A673 (cell line): ENCODE data around the gene ZNF768. TPM values are rescaled to one million over a fixed set of nuclear protein-coding genes. Genes with fewer than 3 reads are reported as not detected.
"Not testable (repeated sequence)": the region's sequence is repeated elsewhere in the genome, so short reads cannot be mapped to it uniquely, and the experiment has no call there.

Source experiments
- BruUV-seq: library from RNA; stranded (reverse); fragments of 400-500 nt; replicated peaks from 2 replicates; lab custom pipeline; 2021; lab: Mats Ljungman, UMichigan
- CTCF ChIA-PET: fragments of 300-600 bp; sonication (Branson Sonifier 250); formaldehyde crosslinking; loops from one replicate; lab custom pipeline; 2022; ENCODE audit warnings: antibody characterized with exemption; lab: Charles Lee
- POLR2A ChIA-PET: fragments of 300-600 bp; sonication (Branson Sonifier 250); formaldehyde crosslinking; loops from one replicate; lab custom pipeline; 2022; ENCODE audit warnings: antibody characterized with exemption; ENCODE audit not compliant: low non-redundant PET; lab: Charles Lee
- DNase-seq: peaks from one replicate; pipeline ENCODE4 v3.0.0-alpha.2; 2015; ENCODE audit warnings: low spot score
- H3K27ac ChIP-seq: fragments of 200-600 bp; sonication (generic); 2 replicates; pipeline ENCODE4 v1.5.1; 2016; ENCODE audit warnings: mixed run types, low read depth, mild to moderate bottlenecking, mixed read lengths, antibody characterized with exemption, low read length; ENCODE audit not compliant: poor library complexity, severe bottlenecking
- H3K27me3 ChIP-seq: fragments of 200-600 bp; sonication (generic); replicated peaks from 2 replicates; pipeline ENCODE4 v1.6.1; 2017; ENCODE audit warnings: mixed run types, low read depth, mild to moderate bottlenecking, mixed read lengths, antibody characterized with exemption, low read length; ENCODE audit not compliant: insufficient read depth, poor library complexity
- H3K36me3 ChIP-seq: fragments of 200-600 bp; sonication (generic); 2 replicates; pipeline ENCODE4 v1.6.1; 2016; ENCODE audit warnings: mixed run types, mild to moderate bottlenecking, mixed read lengths, antibody characterized with exemption, low read length; ENCODE audit not compliant: insufficient read depth, poor library complexity, severe bottlenecking
- H3K4me1 ChIP-seq: fragments of 200-600 bp; sonication (generic); 2 replicates; pipeline ENCODE4 v1.6.1; 2017; ENCODE audit warnings: mixed run types, mild to moderate bottlenecking, mixed read lengths, antibody characterized with exemption, low read length; ENCODE audit not compliant: insufficient read depth, poor library complexity, severe bottlenecking
- H3K4me3 ChIP-seq: fragments of 200-600 bp; sonication (generic); 2 replicates; pipeline ENCODE4 v1.5.1; 2016; ENCODE audit warnings: low read depth, mixed run types, mild to moderate bottlenecking, mixed read lengths, low read length; ENCODE audit not compliant: poor library complexity, severe bottlenecking
- H3K9me3 ChIP-seq: fragments of 200-600 bp; sonication (generic); 2 replicates; pipeline ENCODE4 v1.6.1; 2016; ENCODE audit warnings: mixed run types, low read depth, mild to moderate bottlenecking, mixed read lengths, antibody characterized with exemption, low read length; ENCODE audit not compliant: poor library complexity, severe bottlenecking
- EZH2 ChIP-seq: fragments of 200-600 bp; sonication (generic); IDR thresholded peaks from 2 replicates; pipeline ENCODE4 v1.6.1; 2017; ENCODE audit warnings: borderline replicate concordance, low read depth, mild to moderate bottlenecking, mixed read lengths, antibody characterized with exemption, low read length; ENCODE audit not compliant: poor library complexity, severe bottlenecking
- intact Hi-C: fragments of 100-400 bp; cut with micrococcal nuclease; formaldehyde crosslinking; loops from one replicate; pipeline ENCODE4 v1.10.0; 2022; ENCODE audit not compliant: unreplicated experiment
- total RNA-seq: library from RNA; stranded (reverse); gene quantifications from 2 replicates; pipeline ENCODE4 v1.2.3, GENCODE V29; 2021
- TF ChIP-seq, protein P1 (sequence below): fragments of 300-800, 200-600 bp; sonication (generic); conservative IDR thresholded peaks from 2 replicates; pipeline ENCODE4 v1.5.1; 2017; ENCODE audit warnings: low read depth, mild to moderate bottlenecking, antibody characterized with exemption, low read length, moderate library complexity, mixed read lengths

Gene ZNF768
- total RNA-seq, 1 experiment from 2014 or later, result 32.7 TPM

DNA sequence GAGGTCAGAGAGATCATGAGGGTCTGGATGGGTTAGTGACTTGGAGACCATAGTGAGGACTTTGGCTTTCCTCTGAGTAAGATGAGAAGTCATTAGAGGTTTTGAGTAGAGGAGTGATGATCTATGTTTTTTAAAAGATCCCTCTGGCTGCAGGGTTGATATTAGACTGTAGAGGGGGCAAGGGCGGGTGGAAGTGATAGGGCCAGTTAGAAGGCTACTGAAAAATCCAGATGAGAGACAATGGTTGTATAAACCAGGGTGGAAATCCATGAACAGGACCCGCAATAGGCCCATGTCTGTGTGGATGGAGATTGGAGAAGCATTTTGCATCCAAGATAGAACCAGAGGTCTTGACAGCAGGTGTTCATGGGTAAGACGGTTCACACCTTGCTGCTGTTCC, 44.0 kb downstream of the ZNF768 start:
- no peak for TF ChIP-seq EZH2
- TF ChIP-seq, protein P1, sequence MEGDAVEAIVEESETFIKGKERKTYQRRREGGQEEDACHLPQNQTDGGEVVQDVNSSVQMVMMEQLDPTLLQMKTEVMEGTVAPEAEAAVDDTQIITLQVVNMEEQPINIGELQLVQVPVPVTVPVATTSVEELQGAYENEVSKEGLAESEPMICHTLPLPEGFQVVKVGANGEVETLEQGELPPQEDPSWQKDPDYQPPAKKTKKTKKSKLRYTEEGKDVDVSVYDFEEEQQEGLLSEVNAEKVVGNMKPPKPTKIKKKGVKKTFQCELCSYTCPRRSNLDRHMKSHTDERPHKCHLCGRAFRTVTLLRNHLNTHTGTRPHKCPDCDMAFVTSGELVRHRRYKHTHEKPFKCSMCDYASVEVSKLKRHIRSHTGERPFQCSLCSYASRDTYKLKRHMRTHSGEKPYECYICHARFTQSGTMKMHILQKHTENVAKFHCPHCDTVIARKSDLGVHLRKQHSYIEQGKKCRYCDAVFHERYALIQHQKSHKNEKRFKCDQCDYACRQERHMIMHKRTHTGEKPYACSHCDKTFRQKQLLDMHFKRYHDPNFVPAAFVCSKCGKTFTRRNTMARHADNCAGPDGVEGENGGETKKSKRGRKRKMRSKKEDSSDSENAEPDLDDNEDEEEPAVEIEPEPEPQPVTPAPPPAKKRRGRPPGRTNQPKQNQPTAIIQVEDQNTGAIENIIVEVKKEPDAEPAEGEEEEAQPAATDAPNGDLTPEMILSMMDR, result 0 out of 2 replicates have a peak, but pooled peaks have one; percentile 32
- Histone ChIP-seq H3K27ac (no peak overlapping the region), H3K9me3 (no peaks in the 10 kb centered on the region), H3K4me3 (no peak overlapping the region), H3K27me3 (no peaks in the 10 kb centered on the region), H3K4me1 (no peaks in the 10 kb centered on the region), H3K36me3 (no peaks in the 10 kb centered on the region)
- intact Hi-C loops, result no loop called here
- CTCF ChIA-PET, result no interaction called here
- no peak for DNase-seq
- no TSS peak for BruUV-seq
- POLR2A ChIA-PET, result no interaction called here

DNA sequence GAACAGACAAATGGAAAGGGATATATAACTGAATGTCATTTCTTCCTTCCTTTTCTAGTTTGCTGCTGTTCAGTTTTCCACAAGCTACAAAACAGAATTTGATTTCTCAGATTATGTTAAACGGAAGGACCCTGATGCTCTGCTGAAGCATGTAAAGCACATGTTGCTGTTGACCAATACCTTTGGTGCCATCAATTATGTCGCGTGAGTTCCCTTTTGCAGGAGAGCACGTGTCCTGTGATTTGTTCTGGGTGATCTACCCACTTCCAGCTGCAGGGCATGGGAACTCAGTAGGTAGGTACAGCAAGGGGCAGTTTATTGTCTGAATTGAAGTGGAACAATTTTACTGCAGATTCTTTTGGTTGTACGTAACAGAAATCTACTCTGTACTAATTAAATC, 45.0 kb downstream of the ZNF768 start:
- TF ChIP-seq, protein P1, result no peak
- TF ChIP-seq EZH2, result no peak

DNA sequence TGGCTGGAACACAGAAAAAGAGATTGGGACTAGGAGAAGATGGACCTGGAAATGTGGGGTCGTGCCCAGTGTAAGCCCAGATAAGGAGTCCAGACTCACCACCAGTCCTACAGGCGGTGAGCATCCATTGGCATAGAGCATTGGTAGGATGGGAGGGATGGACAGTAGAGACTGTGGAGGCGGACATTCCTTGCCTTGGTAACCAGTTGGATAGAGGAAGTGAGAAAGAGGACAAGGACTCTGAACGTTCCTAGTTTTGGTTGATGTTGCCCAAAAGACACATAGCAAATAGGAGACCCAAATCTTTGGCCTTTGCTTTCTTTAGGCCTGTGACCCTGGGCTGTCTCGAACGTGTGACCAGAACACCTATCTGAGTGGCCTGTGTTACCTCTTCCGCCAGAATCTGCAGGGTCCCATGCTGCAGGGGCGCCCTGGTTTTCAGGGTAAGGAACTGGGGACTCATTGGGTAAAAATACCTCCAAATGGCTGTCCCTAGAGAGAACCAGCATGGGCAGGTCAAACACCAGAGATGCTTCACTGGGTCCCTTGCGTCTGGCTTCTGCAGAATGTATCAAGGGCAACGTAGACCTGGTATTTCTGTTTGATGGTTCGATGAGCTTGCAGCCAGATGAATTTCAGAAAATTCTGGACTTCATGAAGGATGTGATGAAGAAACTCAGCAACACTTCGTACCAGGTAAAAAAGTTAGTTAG, 47.4 kb downstream of the ZNF768 start:
- no TSS peak for BruUV-seq
- Histone ChIP-seq H3K27me3 (no peaks in the 10 kb centered on the region), H3K9me3 (no peaks in the 10 kb centered on the region), H3K4me3 (no peak overlapping the region), H3K4me1 (no peaks in the 10 kb centered on the region), H3K27ac (no peak overlapping the region), H3K36me3 (no peaks in the 10 kb centered on the region)
- intact Hi-C loops, result no loop called here
- no peak for DNase-seq
- no peak for TF ChIP-seq EZH2
- TF ChIP-seq, protein P1, result no peak
- CTCF ChIA-PET, result no interaction called here
- POLR2A ChIA-PET, result interaction anchor here (0.6 kb wide), 1 partner anchor 141 kb away, joined by 3 read pairs; no protein-coding TSS in a partner anchor

More for the DNA sequence above, 45.0 kb downstream of the ZNF768 start:
- intact Hi-C loops, result no loop called here
- H3K4me1 ChIP-seq, result no peaks in the 10 kb centered on the region
- ChIA-PET CTCF (interaction anchor here (0.6 kb wide), 1 partner anchor 1509 kb away, joined by 7 read pairs; no protein-coding TSS in a partner anchor), POLR2A (no interaction called here)
- H3K36me3 ChIP-seq, result no peaks in the 10 kb centered on the region
- H3K27ac ChIP-seq, result no peak overlapping the region
- BruUV-seq, result no TSS peak
- DNase-seq, result no peak
- H3K9me3 ChIP-seq, result no peaks in the 10 kb centered on the region
- H3K4me3 ChIP-seq, result no peak overlapping the region
- H3K27me3 ChIP-seq, result no peaks in the 10 kb centered on the region

DNA sequence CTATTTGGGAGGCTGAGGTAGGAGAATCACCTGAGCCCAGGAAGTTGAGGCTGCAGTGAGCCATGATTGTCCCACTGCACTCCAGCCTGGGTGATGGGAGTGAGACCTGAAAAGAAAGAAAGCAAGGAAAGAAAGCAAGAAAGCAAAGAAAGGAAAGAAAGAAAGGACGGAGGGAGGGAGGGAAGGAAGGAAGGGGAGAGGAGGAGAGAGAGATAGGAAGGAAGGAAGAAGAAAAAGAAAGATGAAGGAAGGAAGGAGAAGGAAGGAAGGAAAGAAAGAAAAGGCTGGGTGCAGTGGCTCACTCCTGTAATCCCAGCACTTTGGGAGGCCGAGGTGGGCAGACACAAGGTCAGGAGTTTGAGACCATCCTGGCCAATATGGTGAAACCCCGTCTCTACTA, 48.6 kb downstream of the ZNF768 start:
- POLR2A ChIA-PET, BruUV-seq, DNase-seq, H3K9me3 ChIP-seq, H3K27ac ChIP-seq, intact Hi-C loops, H3K4me3 ChIP-seq, H3K27me3 ChIP-seq, CTCF ChIA-PET, H3K4me1 ChIP-seq, H3K36me3 ChIP-seq: not testable (repeated sequence)
